ENCODE data around the gene CUL2.

CUL2 gene

GRCh38 chr10:34959786-34960185 lies 130.4 kb downstream of the CUL2 start:
- H3K4me3 ChIP-seq: no peak overlapping the region

DNA sequence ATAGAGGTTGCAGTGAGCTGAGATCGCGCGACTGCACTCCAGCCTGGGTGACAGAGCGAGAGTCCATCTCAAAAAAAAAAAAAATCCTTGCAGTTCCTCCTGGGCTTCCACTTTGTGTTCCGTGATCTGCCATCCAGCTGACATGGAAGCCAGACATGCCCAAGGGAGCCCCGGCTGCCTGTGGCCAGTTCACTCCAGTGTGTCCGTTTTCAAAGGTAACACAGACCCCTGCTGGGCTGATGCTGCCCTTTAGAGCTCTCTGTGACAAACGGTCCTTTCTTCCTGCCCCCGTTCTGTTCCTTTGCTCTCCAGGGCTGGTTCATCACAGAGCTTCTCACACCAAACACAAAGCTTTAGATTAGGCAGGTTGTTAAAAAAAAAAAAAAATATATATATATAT lies 130.8 kb downstream of the CUL2 start:
- Histone ChIP-seq H3K4me3 (no peak overlapping the region), H3K9me3 (ENCODE audit: low read depth, low read length) (no peaks in the 10 kb centered on the region), H3K27ac (no peak overlapping the region), H3K36me3 (ENCODE audit: insufficient read depth, low read length) (no peaks in the 10 kb centered on the region), H3K9ac (ENCODE audit: insufficient read length) (no peak overlapping the region)
- no peak for DNase-seq (ENCODE audit: low read depth, low spot score)
- TF ChIP-seq FOXP2 (optimal IDR thresholded peaks at IDR 0.05; ENCODE audit: control extremely low read depth, extremely low read length, insufficient read depth) (no peak), EZH2 (IDR thresholded peaks at IDR 0.05) (no peak), POLR2AphosphoS5 (IDR thresholded peaks at IDR 0.05; ENCODE audit: borderline replicate concordance, low read depth, low read length) (no peak)

More at GRCh38 chr10:34959786-34960185, 130.4 kb downstream of the CUL2 start:
- H3K9ac ChIP-seq (ENCODE audit: insufficient read length): no peak overlapping the region
- H3K36me3 ChIP-seq (ENCODE audit: insufficient read depth, low read length): no peaks in the 10 kb centered on the region
- H3K9me3 ChIP-seq (ENCODE audit: low read depth, low read length): no peaks in the 10 kb centered on the region
- H3K27ac ChIP-seq: no peak overlapping the region
- no peak for TF ChIP-seq EZH2 (IDR thresholded peaks at IDR 0.05)
- no peak for TF ChIP-seq FOXP2 (optimal IDR thresholded peaks at IDR 0.05; ENCODE audit: control extremely low read depth, extremely low read length, insufficient read depth)
- no peak for TF ChIP-seq POLR2AphosphoS5 (IDR thresholded peaks at IDR 0.05; ENCODE audit: borderline replicate concordance, low read depth, low read length)
- DNase-seq (ENCODE audit: low read depth, low spot score): no peak

All from SK-N-MC (cell line).